ENCODE data around the gene MTF2.
A peak's percentile ranks its signal among the peaks of the same experiment; 100 is the strongest.

MTF2 gene

GRCh38 chr1:93087532-93087931 is 8.4 kb downstream of the MTF2 start:
- DNase-seq = no peak

GRCh38 chr1:93093332-93094006 is 14.4 kb downstream of the MTF2 start:
- peak; percentile 13 for DNase-seq

GRCh38 chr1:93095804-93096585 is 16.9 kb downstream of the MTF2 start:
- no peak for DNase-seq

- no peak for DNase-seq
Observed at GRCh38 chr1:93102142-93102541, 23.1 kb downstream of the MTF2 start.

GRCh38 chr1:93106226-93106625 is 27.1 kb downstream of the MTF2 start:
- peak; percentile 7 for DNase-seq

- no peak for DNase-seq
Observed at GRCh38 chr1:93107395-93107794, 28.3 kb downstream of the MTF2 start.

GRCh38 chr1:93108335-93108734 is 29.3 kb downstream of the MTF2 start:
- no peak for DNase-seq

- no peak for DNase-seq
Observed at GRCh38 chr1:93109578-93109977, 30.5 kb downstream of the MTF2 start.

GRCh38 chr1:93111065-93111464 is 32.0 kb downstream of the MTF2 start:
- no peak for DNase-seq

- DNase-seq = no peak
Observed at GRCh38 chr1:93111561-93111960, 32.5 kb downstream of the MTF2 start.

GRCh38 chr1:93113127-93113526 is 34.0 kb downstream of the MTF2 start:
- DNase-seq = no peak

- peak; percentile 50 for DNase-seq
Observed at GRCh38 chr1:93114391-93114790, 35.3 kb downstream of the MTF2 start.

GRCh38 chr1:93120614-93121013 is 41.5 kb downstream of the MTF2 start:
- no peak for DNase-seq

GRCh38 chr1:93123201-93123783 is 44.2 kb downstream of the MTF2 start:
- DNase-seq = no peak

- DNase-seq = no peak
Observed at GRCh38 chr1:93124556-93125355, 45.7 kb downstream of the MTF2 start.

GRCh38 chr1:93129507-93130099 is 50.5 kb downstream of the MTF2 start:
- DNase-seq = no peak

GRCh38 chr1:93132638-93133037 is 53.6 kb downstream of the MTF2 start:
- no peak for DNase-seq

- DNase-seq = no peak
Observed at GRCh38 chr1:93136445-93136844, 57.4 kb downstream of the MTF2 start.

- DNase-seq = no peak
Observed at GRCh38 chr1:93137604-93138292, 58.7 kb downstream of the MTF2 start.

- no peak for DNase-seq
Observed at GRCh38 chr1:93140106-93140505, 61.0 kb downstream of the MTF2 start.

GRCh38 chr1:93142161-93142560 is 63.1 kb downstream of the MTF2 start:
- no peak for DNase-seq

GRCh38 chr1:93143136-93143535 is 64.1 kb downstream of the MTF2 start:
- DNase-seq = no peak
